ENCODE data around the gene STK32C.

- TF ChIP-seq CTCF (IDR thresholded peaks at IDR 0.05): no peak
- no peak for TF ChIP-seq POLR2A (IDR thresholded peaks at IDR 0.05)
These were observed 36.1 kb downstream of the STK32C start for GRCh38 chr10:132271458-132272230.

Data from prostate gland (tissue), 2 donors.